NCI-H2081 treated with DMSO at 0.1 percent for 48 hours (cell line): ENCODE data around the gene VAMP7.
"Not testable (repeated sequence)": the region's sequence is repeated elsewhere in the genome, so short reads cannot be mapped to it uniquely, and the experiment has no call there.

Source experiments
- DNase-seq: peaks from one replicate; lab custom pipeline; 2025; lab: John Stamatoyannopoulos, UW

The VAMP7 gene

DNA sequence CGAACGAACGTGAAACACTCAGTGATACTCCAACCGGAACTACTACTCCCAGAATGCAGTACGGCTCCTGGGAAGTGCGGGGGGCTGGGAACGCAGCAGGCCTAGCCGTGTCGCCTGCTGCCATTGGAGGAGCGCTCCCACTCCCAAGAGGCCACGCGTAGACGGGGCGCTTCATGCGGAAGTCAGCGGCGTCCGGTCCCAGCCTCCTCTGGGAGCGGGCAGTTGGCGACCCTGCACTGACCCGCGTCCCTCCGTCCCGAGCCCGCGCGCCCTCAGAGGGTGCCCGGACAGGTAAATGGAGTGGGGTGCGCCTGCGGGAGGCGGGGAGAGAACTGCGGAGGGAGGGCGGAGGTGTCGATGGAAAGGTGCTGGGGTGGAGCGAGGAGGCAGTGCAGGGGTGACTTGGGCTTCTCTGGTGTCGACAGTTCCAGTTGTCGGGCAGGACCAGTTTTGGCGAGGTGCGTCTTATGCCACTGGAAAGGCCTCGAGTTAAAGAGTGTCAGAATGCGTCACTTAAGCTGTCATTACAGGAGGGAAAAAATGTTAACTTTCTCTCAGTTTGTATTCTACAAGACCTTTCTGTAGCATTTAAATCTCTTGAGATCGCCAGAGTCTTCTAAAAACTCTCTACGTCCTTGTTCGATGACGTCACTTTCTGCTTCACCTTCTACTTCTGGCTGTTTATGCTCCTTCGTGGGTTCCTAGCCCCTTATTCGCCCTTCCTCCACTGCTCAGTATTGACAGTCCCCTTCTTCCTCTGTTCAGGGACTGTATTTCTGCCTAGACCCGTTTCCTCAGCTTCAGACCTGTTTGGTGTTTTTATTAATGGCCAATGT lies at the start of gene VAMP7:
TSS of gene VAMP7 (plus strand) at position 188 of the 836 bp plus-strand sequence. CDS start 8,122 bp downstream, outside the sequence.
- peak; percentile 23 for DNase-seq

- DNase-seq: no peak
Measured at GRCh38 chrX:155841232-155841631, 39.9 kb upstream of the VAMP7 start.

DNA sequence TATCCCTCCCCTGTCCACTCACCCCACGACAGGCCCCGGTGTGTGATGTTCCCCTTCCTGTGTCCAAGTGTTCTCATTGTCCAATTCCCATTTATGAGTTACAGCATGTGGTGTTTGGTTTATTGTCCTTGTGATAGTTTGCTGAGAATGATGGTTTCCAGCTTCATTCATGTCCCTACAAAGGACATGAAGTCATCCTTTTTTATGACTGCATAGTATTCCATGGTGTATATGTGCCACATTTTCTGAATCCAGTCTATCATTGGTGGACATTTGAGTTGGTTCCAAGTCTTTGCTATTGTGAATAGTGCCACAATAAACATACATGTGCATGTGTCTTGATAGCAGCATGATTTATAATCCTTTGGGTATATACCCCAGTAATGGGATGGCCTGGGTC lies 29.4 kb upstream of the VAMP7 start:
- DNase-seq: not testable (repeated sequence)

- DNase-seq: no peak
Measured at GRCh38 chrX:155857561-155857960, 23.6 kb upstream of the VAMP7 start.

DNA sequence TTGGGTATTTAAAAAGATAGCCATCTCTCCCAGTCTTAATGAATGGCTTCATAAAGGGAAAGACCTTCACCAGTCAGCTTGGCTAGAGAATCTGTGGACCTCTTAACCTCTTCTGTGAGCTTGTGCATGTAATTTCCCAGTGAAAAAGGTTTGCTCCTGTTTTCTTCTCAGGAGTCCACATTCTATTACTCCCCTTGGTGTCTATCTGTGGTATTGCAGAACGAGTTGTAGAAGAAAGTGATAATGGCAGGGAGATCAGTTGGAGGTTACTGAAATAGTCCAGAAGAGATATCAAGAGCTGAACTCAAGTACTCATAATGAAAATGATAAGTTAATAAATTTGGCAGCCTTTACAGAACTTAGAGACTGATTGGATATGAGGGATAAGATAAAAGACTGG lies 16.5 kb upstream of the VAMP7 start:
- no peak for DNase-seq

DNA sequence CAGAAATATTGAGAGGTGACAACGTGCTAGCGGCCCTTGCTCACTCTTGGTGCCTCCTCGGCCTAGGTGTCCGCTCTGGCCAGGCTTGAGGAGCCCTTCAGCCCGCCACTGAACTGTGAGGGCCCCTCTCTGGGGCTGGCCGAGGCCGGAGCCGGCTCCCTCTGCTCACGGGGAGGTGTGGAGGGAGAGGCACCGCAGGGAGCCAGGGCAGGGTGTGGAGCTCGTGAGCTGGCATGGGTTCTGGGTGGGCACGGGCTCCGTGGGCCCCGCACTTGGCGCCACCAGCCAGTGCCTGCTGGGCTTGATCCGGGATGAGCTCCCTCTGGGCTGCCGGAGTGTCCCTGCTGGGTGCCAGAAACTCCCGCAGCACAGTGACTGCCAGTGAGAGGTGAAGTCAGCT lies 16.0 kb upstream of the VAMP7 start:
- no peak for DNase-seq

- DNase-seq: no peak
Measured at GRCh38 chrX:155867821-155868220, 13.3 kb upstream of the VAMP7 start.

- DNase-seq: no peak
Measured at GRCh38 chrX:155870958-155871357, 10.2 kb upstream of the VAMP7 start.

DNA sequence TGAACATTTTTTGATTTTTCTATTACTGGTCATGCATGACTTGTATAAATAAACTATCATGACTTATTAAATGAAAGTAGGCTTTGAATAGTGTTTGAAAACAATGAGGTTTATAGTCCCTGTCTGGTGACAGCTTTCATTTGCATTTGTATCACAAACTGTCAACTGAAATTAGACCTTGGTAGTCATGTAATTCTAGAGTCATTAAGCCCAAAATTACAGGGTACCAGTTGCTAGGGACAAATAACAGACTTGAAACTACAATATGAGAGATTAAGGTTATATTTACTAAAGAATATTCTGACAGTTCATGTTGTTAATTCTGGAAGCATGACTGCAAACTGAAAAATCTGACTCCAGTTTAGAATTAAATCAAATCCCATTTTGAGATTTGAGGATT lies 9.2 kb upstream of the VAMP7 start:
- DNase-seq: peak; percentile 65

DNA sequence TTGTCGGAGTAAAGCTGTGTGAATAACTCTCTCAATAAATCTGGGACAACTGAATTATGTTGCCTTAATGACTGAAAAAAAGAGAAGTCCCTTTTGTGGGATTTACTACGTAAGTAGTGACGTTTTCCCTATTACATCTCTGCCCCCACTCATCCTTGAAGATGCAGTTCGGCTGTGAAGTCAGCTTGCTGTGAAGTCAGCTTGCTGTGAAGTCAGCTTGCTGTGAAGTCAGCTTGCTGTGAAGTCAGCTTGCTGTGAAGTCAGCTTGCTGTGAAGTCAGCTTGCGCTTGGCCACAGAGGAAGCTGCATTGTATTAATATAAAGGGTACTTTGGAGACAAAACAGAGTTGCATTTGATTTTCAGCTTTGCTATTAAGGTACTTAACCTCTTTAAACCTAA lies 8.0 kb upstream of the VAMP7 start:
- no peak for DNase-seq

DNA sequence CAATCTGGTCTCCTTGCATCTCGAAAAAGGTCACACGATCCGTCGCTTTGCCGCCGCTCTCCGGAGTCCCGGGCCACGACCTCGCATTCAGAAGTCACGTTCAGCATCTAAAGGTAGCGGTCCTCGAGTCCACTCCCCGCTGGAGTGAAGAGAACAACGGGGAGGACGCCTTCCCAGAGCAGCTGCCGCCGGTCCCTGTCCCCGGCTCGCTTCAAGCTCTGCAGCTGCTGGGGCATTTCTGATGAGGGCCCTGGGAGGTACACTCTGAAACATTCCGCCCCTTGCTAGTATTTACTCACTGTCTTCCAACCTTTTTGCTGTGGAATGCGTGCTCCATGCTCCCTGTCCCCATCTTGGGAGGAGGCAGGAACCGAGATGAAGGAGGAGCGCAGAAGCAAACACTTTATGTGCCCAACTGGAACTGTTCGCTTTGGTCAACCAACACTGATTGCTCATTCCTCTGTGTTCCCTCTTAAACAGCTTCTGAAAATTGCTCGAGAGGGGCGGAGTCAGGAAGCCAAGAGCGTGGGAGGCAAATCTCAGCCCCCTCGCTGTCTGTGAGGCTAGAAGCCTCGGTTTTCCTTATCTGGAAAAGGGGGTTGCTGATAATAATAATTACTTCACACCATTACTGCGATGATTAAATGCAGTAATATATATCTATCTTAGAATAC lies 6.4 kb upstream of the VAMP7 start:
- DNase-seq: no peak

DNA sequence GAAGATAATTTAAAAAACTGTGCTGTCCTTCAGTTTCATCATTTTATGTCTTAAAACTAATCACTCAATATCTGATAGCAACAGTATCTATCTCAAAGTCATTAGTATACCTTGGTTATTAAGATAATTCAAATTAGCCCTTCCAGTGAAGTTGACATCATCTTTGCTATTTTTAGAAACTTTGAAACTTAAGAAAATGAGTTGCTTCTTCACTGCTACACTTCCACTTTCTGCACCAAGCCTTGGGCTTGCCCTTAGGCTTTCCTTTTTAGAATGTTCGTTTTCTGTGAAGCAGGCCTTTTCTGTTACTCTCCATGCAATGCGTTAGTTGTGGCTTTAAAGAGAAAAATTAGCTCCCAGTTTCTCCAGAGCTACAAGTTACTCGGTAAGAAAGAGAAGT lies 4.4 kb upstream of the VAMP7 start:
- no peak for DNase-seq

GRCh38 chrX:155877288-155877687 lies 3.9 kb upstream of the VAMP7 start:
- DNase-seq: no peak

DNA sequence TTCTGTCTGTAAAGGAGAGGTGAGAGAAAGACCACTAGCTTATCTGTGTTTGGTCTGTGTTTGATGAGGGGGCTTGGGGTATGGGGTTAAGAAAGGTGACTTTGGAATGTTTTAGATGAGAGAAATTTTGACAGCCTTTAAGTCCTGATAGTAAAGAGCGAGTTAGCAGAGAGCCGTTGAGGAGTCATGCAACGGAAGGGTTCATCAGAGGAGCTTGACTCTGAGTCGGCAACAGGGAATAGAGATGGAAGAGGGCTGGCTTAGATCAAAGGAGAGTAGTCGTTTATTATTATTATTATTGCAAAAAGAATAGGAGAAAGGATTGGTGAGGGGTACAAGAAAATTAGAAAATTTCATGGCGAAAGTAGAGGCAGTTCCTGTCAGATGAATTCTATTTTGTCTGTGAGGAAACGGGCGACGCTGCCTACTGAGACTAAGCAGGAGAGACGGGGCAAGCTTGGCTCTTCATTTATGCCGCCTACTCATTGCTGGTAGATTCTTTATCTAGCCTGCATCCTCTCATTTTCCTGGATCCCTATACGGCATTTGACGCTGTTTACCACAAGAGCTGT lies 473 bp upstream of the VAMP7 start:
- no peak for DNase-seq

DNA sequence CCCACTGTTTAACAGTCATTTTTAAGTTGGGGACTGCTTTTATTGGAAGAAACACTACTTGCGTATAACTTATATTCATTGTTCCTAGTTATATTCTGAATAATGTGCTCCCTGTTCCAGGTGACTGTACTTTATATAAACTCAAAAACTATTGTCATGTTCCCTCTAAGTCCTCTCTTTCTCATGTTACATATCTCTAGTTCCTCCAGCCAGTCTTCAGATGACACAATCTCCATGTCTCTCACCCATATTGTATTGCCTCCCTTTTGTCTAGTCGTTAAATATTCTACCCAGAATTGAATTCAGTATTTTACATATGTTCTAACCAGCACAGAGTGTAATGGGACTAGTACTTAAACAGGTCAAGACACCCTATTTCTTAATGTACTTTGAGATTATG lies 5.3 kb downstream of the VAMP7 start:
- DNase-seq: no peak

DNA sequence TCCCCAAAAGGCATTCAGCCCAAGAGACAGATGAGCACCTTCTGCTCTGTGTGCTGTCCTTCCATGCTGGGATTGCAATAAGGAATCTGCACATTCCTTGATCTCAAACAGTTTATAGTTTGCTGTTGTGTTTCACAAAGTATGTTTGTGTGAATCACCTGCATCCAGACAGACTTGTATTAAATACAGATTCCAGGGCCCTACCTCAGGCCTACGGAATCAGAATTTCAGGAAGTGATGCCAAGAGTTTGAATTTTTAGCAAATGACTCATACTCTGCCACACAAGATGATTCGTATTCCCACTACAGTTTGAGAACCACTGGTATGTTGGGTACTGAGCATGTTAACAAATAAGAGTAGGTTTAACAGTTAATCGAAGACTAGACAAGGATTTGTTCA lies 7.0 kb downstream of the VAMP7 start:
- no peak for DNase-seq

DNA sequence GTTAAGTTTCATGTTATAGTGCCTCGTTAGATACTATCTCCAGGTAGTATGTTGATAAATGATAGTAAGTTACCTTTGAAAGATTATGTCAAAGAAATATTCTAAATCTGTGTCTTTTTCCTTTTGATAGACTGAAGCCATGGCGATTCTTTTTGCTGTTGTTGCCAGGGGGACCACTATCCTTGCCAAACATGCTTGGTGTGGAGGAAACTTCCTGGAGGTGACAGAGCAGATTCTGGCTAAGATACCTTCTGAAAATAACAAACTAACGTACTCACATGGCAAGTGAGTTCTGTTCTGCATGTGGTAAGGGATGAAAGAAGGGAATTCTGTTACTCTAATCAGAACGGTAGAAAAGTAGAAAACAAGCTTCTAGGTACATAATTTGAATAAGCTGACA lies 8.2 kb downstream of the VAMP7 start:
- DNase-seq: no peak

- no peak for DNase-seq
Measured at GRCh38 chrX:155891446-155892210, 10.5 kb downstream of the VAMP7 start.

GRCh38 chrX:155893521-155893920 lies 12.4 kb downstream of the VAMP7 start:
- no peak for DNase-seq

DNA sequence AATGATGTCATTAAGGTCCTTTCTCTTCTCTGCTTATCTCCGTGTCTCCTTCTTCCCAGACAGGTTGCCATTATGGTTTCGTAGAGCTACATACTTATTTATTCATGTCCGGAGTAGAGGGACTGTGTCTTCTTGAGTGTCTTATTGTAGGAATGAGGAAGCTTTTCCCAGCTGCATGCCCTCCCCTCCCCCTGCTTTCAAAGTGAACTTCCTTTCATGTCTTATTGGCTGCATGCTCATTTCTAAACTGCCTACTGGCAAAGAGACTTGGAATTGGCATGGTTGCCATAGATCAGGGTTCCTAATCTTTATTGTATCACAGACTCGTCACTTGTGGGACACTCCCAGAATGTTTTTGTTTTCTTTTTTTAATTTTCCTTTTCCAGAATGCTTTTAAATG lies 15.4 kb downstream of the VAMP7 start:
- DNase-seq: no peak

DNA sequence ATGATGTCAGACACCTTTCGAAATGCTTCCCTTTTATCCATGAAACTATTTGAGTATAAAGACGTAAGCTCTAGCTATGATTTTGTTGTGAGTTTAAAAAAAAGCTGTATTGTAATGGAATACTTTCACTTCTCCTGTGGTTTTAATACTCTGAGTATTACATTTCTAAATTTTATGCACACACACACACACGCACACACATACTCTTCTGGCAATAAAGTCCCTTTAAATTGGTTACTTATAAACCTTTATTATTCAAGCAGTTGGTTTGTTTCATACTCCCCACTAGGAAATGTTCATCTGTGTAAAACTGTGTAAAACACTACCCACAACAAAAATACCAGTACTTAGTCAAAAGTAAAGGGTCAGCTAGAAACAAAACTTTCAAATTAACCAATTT lies 18.2 kb downstream of the VAMP7 start:
- no peak for DNase-seq

- DNase-seq: no peak
Measured at GRCh38 chrX:155900765-155901164, 19.6 kb downstream of the VAMP7 start.
